Stimulated activated CD8-positive, alpha-beta memory T cell treated with anti-CD3 and anti-CD28 coated beads, Interleukin-7, amount 100 ng/mL, for 48 hours (primary cell): Measurements from ENCODE around the gene DCST2.

Experiments
- DNase-seq, 2 donors: peaks; one replicate each; pipeline ENCODE4 v3.0.0-alpha.2; 2020; ENCODE audit warnings: low read depth in 1 of 2; ENCODE audit errors: extremely low read depth in 1 of 2

Gene DCST2

GRCh38 chr1:155033524-155033923 is at the start of gene DCST2, which contains the start of gene DCST1:
TSS of gene DCST2 (minus strand) at chr1:155033781. CDS start at chr1:155033701, 80 bp downstream.
TSS of gene DCST1 (plus strand) at chr1:155033824. CDS start at chr1:155034037, 213 bp downstream.
- no peak for DNase-seq

DNA sequence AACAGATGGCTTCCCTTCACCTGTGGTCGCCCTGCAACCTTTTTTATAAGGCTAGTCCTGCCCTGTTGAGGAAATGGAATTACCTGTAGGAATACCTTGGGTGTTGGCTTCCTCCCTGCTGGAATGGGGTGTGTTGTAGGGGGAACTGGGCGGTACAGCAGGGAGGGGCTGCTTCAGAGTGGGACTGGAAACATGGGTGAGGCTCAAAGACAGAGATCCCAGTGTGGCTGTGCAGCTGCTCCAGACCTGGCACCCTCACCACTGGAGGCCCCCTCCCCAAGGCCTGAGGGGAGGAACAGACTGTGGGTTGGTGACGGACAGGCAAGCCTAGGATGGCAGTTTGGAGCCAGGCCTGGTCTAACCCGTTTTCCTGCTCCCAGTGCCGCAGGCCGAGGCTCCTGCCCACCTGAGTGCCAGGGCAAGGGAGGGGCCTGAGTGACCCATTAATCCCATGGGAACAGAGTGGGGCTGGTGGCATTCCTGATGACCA is 49.5 kb upstream of the DCST2 start:
- no peak for DNase-seq

DNA sequence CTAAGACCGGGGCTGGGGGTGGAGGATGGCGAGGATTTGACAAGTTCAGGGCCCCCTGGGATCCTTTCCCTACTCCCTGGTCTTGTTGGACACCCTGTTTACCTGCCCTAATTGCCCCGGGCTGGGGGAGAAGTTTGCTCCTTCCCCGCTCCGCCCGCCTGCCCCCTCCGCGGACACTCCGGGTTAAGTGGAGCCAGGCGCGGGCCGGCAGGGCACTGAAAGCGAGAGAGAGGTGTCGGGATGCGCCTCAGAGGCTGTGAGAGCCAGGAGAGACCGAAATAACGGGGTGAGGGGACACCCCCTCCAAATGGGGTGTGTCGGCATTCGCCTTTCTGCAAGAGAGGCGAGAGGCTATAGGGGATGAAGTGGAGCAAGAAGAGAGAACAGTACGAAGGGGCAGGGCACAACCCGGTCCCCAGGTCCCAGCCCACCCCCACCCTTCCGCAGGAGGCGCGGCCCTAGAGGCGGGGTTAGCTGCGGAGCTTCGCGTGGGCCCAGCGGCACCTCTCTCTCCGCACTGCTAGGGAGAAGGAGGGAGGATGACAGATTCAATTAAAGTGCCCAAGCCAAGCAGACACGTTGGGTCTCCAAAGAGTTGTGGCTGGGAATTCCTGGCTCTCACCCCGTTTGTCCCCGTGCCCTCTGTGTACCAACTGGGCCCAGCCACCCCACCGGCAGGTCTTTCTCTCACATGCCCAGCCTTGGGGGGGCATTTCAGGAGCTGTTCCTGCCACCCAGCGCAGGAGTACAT is 48.9 kb upstream of the DCST2 start:
- DNase-seq: no peak

- no peak for DNase-seq
Measured at GRCh38 chr1:155081472-155082300, 48.1 kb upstream of the DCST2 start.

DNA sequence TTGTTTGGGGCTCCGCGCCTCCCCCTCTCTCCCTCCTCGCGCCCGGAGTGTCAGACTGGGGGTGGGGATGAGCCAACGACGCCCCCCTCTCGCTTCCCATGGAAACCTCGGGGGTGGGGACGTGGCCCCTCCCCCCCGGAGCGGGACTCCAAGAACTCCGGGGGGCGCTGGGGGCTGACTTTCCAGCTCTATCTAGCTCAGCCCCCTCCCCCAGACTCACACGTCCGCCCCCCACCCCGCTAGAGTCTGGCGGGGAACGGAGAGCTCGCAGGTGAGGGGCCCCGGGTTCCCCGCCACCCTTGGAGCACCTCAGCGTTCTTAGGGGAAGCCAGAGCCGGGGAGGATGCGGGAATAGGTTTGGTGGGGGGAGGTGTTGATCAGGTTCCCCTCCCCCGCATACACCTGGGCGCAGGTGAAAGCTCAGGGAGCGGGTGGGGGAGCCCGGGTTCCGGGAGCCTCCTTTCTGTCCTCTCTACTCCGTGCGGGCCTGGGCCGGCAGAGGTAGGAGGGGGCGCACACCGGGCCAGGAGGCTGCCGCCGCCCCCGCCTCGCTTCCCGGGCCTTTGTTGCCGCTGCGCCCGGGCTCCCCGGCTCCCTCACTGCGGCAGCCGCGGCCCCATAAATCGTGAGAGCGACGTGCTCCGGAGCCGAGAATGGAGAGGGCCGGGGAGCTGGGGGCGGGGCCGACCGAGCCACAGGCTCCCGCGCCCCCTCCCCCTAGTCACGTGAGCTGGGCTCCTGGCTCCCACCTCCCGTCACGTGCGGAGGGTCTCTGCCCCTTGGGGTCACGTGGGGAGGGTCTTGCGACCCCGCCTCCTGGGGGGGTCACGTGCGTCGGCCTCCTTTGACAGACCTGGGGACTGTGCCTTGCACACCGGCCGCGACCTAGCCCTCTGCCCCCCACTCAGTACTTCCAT is 47.0 kb upstream of the DCST2 start:
- DNase-seq: no peak

GRCh38 chr1:155079487-155080311 is 46.1 kb upstream of the DCST2 start:
- no peak for DNase-seq

- no peak for DNase-seq
Measured at GRCh38 chr1:155079210-155079486, 45.6 kb upstream of the DCST2 start.

DNA sequence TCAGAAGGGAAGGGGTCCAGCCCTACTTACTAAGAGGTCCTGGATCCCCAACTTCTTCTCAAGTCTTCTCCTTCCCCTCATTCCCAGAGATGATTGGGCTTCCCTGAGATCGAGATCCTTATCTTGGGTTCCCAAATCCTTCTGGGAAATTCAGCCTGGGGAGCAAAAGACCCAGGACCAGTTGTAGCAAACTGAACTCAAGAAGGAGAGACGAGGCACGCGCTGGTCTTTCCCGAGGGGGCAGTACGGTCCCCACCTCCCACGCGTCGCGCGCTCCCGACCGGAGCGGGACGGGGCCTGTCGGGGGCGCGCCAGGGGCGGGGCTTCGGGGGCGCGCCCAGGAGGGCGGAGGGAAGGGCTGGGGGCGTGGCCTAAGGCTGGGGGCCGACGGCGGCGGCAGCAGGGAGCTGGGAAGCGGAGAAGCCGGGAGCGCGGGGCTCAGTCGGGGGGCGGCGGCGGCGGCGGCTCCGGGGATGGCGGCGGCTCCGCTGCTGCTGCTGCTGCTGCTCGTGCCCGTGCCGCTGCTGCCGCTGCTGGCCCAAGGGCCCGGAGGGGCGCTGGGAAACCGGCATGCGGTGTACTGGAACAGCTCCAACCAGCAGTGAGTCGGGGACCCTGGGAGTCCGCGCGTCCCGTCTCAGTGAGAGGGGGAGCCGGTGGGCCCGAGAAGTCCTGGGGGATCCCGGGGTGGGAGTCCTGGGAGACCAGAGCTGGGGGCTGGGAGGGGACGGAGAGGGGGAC is 45.1 kb upstream of the DCST2 start, which contains the start of gene EFNA3:
EFNA3 (plus strand) TSS at position 369 of the 741 bp plus-strand sequence; CDS start at position 474, 105 bp downstream.
- no peak for DNase-seq

DNA sequence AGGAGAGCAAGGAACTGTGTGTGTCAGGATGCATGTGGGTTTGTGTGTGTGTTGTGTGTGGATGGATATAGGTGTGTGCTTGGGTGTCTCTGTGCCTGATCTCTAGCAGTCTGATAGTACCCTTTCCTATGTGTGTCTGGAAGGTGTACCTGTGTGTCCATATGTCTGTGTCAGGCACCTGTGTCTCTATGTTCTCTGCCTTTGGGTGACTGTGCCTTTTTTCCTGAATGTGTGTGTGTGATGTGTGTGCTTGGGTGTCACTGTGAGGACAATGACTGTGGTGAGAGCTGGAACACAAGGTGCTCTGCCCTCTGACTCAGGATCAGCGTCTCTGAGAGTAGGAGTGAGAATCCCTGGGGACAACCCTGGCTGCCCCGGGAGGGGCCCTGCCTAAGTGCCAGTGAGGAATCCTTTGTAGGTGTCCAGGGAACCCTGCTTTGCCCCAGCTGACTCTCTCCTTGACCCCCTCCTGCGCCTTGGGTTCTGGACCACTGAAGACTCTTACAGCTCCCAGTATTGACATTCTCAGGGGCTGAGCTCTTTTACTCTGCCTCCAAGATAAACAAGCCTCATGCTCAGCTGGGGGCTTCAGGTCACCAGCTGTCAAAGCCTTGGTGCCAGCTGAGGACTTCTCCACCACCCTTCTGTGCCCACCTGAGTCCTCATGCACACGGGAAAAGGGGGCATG is 44.3 kb upstream of the DCST2 start:
- no peak for DNase-seq

- DNase-seq: no peak
Measured at GRCh38 chr1:155077346-155077745, 43.8 kb upstream of the DCST2 start.

DNA sequence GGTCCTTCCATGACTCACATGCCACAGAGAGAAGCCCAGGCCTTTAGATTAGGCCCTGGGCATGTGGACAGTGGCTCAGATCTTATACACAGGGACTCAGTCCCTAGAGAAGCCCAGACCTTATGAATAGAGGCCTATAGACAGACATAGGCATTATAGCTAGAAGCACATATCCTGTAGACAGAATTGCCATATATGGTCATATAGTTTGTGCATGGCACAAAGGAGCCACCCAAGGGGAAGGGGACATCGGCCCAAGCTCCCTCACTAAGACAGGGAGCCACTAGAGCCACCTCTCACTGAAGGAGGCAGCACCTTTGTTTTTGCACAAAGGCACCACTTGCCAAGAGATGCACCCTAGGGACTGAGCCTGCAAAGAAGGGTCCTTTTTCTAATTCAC is 42.8 kb upstream of the DCST2 start:
- no peak for DNase-seq

GRCh38 chr1:155075535-155075934 is 42.0 kb upstream of the DCST2 start:
- DNase-seq: no peak

- DNase-seq: no peak
Measured at GRCh38 chr1:155073377-155074242, 40.0 kb upstream of the DCST2 start.

DNA sequence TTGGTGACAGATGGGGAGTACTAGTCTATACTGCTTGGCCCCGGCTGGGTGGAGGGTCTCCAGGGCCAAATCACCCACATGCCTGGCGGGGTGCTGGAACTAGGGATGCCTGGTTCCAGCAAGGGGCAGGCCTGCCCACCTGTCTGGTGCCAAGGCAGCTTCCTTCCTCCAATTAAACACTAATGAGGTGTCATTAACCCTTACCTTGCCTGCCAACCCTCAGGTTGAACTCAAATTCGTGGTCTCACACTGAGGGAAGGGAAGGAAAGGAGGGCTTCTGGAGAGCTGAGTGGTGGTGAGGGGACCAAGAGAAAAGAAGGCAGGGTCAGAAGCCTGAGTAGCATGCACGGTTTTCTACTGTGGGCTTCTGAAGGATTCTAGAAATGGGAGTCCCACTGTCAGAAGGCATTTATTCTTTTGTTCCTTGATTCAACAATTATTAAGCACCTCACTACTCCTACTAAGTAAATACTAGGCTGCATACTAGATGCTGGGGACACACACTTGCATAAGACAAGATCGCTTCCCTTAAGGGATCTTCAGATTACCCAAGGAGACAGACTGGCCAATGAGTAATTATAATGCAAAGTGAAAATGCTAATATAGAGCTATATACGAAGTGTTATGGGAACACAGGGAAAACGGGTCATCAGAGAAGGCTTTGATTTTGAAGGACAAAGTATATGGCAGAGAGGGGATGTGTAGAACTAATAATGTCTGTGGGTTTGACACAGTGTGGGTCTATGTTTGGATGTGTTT is 39.1 kb upstream of the DCST2 start:
- no peak for DNase-seq

DNA sequence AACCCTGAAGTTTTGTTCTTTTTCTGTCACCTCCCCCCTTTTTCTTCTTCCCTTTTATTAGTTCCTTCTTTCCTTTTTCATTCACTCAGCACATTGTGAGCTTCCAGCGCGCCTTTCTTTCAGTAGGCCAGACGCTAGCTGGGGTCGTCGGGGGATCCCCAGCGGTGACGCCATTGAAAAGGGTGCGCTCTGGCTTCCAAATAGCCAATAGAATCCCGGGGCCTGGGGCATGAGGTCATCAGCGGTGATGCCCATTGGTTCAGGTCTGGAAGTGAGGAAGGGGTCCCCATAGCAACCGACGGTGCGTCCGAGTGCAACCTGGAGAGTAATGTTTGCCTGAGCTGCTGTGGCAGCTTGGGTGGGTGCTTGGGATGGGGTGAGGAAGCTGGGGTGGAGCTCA is 38.1 kb upstream of the DCST2 start:
- no peak for DNase-seq

DNA sequence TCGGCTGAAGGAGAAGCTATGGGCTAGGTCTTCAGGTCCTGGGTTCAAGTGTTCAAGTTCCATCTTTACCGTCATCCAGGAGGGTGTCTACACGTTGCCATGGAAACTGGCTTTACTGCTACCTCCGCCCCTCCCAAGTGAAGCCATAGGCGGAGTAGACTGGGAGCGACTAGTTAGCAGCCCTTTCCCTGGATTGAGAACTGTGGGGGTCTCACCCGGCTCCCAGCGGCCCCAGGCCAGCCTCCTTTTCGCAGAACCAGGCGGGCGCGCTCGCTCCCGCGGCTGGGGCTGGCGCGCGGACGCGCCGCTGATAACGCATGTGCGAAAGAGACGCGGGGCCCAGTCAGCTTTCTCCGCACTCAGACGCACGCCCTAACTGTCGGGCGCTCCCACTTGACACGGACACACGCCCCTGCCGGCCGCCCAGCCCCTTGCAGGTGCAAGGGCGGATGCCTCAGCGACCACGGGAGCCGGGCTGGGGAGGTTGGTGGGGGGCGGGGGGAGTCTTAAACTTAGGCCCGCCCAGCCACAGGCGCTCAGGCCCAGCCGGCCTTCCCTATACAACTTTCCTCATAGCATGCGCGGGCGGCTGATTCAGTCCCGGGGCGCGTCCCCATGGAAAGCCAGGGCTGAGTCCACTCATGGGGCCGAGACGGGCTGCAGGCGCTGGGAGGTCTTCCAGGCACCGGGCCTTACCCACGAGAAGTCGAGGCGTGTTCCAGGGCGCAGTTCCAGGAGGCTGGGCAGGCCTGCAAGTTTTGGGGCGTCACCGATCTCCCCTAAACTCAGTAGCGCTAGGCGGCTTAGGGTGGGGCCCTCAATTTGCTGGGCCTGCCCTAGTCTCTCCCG is 37.4 kb upstream of the DCST2 start:
- peak; percentile 52 to 67 for DNase-seq
